HL-60 (cell line): ENCODE results near the gene SHB.

Experiments used
- CTCF ChIP-seq: IDR thresholded peaks from one replicate; pipeline ENCODE4 v1.5.1; 2011; ENCODE audit warnings: low read length, control low read depth, inconsistent platforms; ENCODE audit not compliant: insufficient read depth
- REST ChIP-seq: IDR thresholded peaks from 2 replicates; pipeline ENCODE4 v1.6.1; 2012; ENCODE audit warnings: low read depth; ENCODE audit not compliant: insufficient replicate concordance

GRCh38 chr9:37899041-37899440 lies 170.0 kb downstream of the SHB start:
- no peak for TF ChIP-seq CTCF
- no peak for TF ChIP-seq REST
